ENCODE results near the gene GLOD4.
A peak's percentile ranks its signal among the peaks of the same experiment; 100 is the strongest.

The GLOD4 gene

DNA sequence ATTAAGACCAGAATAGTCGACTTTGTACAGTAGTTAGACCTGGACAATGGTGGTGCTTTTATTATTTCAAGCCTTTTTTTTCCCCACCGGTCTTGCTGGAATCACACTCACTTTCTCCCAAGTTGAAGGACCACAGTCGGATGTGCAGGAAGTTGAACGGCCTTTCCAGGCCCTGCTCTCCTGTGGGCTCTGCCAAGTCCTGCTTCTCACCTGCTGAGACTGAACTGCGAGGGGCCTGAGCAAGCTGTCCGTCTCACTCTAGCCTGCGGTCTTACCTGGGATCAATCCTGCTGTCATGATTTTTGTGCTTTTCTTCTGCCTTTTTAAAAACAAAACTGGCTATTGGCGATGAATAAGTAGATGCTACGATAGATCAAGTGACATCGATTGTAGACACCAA, 48.3 kb downstream of the GLOD4 start:
- no peak for DNase-seq

GRCh38 chr17:732902-733720, 49.0 kb downstream of the GLOD4 start:
- no peak for DNase-seq

GRCh38 chr17:732067-732901, 49.8 kb downstream of the GLOD4 start, which contains the start of gene TLCD3A:
TLCD3A (plus strand) TSS chr17:732596; CDS start chr17:732648, 52 bp downstream.
- peak in 1 of 2 experiments; percentile 65 for DNase-seq

GRCh38 chr17:731644-732066, 50.4 kb downstream of the GLOD4 start:
- DNase-seq: no peak

DNA sequence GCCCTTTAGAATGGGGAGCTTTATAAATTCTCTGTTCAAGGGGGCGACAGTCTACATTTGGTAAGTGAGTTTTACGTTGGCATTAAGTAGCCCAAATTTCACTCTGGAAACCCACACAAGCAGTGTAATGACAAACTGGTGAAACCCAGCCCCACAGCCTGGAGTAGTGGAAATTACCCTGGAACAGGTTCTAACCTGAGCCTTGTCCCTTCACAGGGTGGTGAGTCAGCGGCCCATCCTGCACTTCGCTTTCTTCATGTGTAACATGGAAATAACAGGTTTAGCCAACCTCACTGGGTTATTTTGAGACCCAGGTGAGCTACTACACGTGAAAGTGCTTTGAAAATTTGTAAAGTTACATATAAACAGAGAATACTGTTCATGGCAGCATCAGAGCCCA, 53.2 kb downstream of the GLOD4 start:
- no peak for DNase-seq

- no peak for DNase-seq
Observed at GRCh38 chr17:726271-726919, 55.7 kb downstream of the GLOD4 start.

DNA sequence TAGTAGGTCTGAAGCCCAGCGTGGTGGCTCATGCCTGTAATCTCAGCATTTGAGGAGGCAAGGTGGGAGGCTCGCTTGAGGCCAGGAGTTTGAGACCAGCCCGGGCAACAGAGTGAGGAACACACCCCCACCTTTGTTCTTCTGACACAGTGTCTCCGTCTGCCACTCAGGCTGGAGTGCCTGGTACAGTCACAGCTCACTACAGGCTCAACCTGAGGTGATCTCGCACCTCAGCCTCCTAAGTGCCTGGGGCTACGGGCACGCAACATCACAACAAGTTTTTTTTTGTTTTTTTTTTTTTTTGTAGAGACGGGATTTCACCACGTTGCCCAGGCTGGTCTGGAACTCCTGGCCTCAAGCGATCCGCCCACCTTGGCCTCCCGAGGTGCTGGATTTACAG, 56.3 kb downstream of the GLOD4 start:
- no peak for DNase-seq

DNA sequence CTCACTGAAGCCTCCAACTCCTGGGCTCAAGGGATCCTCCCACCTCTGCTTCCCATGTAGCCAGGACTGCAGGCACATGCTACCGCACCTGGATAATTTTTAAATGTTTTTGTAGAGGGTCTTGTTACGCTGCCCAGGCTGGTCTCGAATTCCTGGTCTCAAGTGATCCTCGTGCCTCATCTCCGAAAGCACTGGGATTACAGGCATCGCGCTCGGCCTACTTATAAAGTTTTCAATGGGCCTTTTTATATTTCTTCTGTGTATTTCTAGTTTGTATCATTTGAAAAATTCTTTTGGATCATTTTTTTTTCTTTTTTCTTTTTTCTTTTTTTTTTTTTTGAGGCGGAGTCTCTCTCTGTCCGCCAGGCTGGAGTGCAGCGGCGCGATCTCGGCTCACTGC, 57.0 kb downstream of the GLOD4 start:
- DNase-seq: no peak

DNA sequence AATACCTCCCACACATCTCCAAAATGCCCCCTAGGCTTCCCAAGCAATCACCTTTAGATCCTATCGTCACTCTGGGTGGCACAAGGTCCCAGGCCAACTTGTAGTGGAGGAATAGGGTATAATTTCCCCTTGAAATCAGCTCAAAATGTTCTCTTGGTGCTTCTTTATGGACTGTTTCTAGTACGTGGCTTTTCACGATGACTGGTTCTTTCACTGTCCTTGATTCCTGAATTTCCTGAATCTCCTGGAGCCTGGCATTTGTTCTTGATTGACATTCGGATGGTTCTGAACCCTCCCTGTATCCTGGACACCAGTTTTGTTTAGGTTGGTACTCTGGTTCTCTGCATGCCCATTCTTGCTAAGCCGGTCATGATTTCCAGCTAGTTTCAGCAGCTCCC, 60.5 kb downstream of the GLOD4 start:
- no peak for DNase-seq

DNA sequence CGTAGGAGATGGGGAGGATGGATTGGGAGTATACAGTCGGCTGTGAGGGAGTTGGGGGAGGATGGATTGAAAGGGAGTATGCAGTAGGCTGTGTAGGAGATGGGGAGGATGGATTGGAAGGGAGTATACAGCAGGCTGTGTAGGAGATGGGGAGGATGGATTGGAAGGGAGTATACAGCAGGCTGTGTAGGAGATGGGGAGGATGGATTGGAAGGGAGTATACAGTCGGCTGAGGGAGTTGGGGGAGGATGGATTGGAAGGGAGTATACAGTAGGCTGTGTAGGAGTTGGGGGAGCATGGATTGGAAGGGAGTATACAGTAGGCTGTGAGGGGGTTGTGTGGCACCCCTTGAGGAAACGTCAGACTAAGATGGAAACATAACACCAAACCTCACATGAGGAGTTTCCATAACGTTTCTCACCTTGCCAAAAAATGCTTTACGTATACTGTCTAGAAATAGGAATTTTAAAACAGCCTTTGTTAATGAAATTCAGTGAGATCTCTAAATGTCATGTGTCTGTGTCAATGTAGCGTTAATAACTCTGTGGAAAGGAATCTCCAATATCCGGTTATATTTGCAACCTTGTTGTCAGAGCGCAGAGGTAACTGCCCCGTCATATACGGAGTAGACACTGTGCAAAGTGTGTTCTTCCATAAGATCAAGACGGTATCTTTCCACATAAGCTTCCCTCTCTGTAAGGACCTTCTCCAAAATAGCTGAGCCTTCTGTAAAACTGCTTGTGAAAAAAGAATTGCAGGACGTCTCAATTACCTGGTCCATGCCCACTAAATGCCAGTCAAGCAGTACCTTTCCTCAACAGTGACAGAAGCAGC, 61.2 kb downstream of the GLOD4 start:
- DNase-seq: no peak

GRCh38 chr17:718075-718474, 64.0 kb downstream of the GLOD4 start:
- no peak for DNase-seq
